AG04450 (cell line): ENCODE data around the gene TPCN2. TPM values are rescaled to one million over a fixed set of nuclear protein-coding genes. Genes with fewer than 3 reads are reported as not detected.

Experiments used
- CTCF ChIA-PET: fragments of 300-600, 350-600 bp; formaldehyde crosslinking; extraction: SDS; loops from one replicate; lab custom pipeline; 2022; ENCODE audit warnings: antibody characterized with exemption, inconsistent platforms; lab: Charles Lee
- POLR2A ChIA-PET: fragments of 350-600 bp; formaldehyde crosslinking; extraction: SDS; loops from one replicate; lab custom pipeline; 2021; ENCODE audit warnings: antibody characterized with exemption, inconsistent platforms; lab: Yijun Ruan, JAX
- DNase-seq: peaks from one replicate; pipeline ENCODE4 v3.0.0-alpha.2; 2011; ENCODE audit warnings: low read depth, low spot score
- H3K27ac ChIP-seq: one replicate; pipeline ENCODE4 v1.5.1; 2012; ENCODE audit warnings: low read depth, low read length, control low read depth
- H3K27me3 ChIP-seq: one replicate; pipeline ENCODE4 v1.6.0; 2012; ENCODE audit warnings: low read length; ENCODE audit not compliant: control insufficient read depth, insufficient read depth
- H3K4me3 ChIP-seq: 2 replicates; pipeline ENCODE4 v1.5.1; 2011; ENCODE audit warnings: mild to moderate bottlenecking, low read depth, low read length, control low read depth
- H3K9me3 ChIP-seq: 2 replicates; pipeline ENCODE4 v1.5.1; 2012; ENCODE audit warnings: low read length; ENCODE audit not compliant: control insufficient read depth, insufficient read depth
- CTCF ChIP-seq: IDR thresholded peaks from 2 replicates; pipeline ENCODE4 v1.5.1; 2011; ENCODE audit warnings: low read depth, low read length, control low read depth, inconsistent platforms
- polyA plus RNA-seq: library from polyadenylated mRNA; depleted of rRNA; stranded (reverse); fragments of >200 nt; gene quantifications from 2 replicates; pipeline ENCODE4 v1.2.3, GENCODE V29; 2011

Gene TPCN2
- polyA plus RNA-seq, 1 experiment, result 6.4 TPM

- Histone ChIP-seq H3K9me3 (no peaks in the 10 kb centered on the region), H3K27me3 (no peaks in the 10 kb centered on the region), H3K27ac (peak overlapping the region; percentile 86), H3K4me3 (no peak overlapping the region)
- DNase-seq, result no peak
- CTCF ChIA-PET, result interaction anchor here (2.5 kb wide), 1 partner anchor 27 kb away, joined by 11 read pairs; the partner anchor contains the start of gene MRGPRF
- no peak for TF ChIP-seq CTCF
- POLR2A ChIA-PET, result no interaction called here
These were observed 8.7 kb upstream of the TPCN2 start for GRCh38 chr11:69040051-69040450.

DNA sequence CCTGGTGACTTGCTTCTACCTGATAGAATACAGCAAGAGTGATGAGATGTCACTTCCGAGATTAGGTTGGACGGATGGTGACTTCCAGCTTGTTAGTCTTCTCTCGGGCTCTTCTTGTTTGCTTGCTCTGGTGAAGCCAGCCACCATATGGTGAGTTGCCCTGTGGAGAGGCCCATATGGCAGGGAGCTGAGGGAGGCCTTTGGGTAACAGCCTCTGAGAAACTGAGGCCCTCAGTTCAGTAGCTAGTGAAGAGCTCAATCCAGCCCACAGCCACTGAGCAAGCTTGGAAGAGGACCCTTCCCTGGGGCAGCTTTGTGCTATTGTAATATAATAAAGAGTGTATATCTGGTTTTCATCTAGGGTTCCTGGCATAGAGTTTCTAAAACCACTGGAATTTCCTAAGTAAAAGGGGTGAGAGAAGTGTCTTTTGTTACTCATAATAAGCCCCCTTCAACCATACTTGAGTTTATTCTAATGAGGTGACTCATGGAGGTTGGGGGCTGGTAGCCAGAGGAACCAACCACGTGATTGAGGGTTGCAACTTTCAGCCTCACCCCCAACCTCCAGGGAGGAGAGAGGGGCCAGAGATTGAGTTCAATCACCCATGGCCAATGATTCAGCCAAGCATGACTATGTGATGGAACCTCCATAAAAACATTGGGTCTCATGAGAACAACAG lies 8.0 kb upstream of the TPCN2 start:
- no peak for TF ChIP-seq CTCF
- Histone ChIP-seq H3K27me3 (no peaks in the 10 kb centered on the region), H3K4me3 (no peak overlapping the region), H3K27ac (peak overlapping the region; percentile 86), H3K9me3 (no peaks in the 10 kb centered on the region)
- CTCF ChIA-PET, result interaction anchor here (1.7 to 2.5 kb wide), 2 partner anchors 10 to 27 kb away, joined by 3 to 11 read pairs; partner anchors contain the start of gene MRGPRF
- POLR2A ChIA-PET, result interaction anchor here (0.6 to 1.5 kb wide), 2 partner anchors 12 to 28 kb away, joined by 3 read pairs; partner anchors contain the start of gene MRGPRF
- DNase-seq, result peak; percentile 62

- no peak for TF ChIP-seq CTCF
- POLR2A ChIA-PET, result interaction anchor here (0.6 to 1.5 kb wide), 2 partner anchors 13 to 28 kb away, joined by 3 read pairs; partner anchors contain the start of gene MRGPRF
- Histone ChIP-seq H3K27me3 (no peaks in the 10 kb centered on the region), H3K4me3 (no peak overlapping the region), H3K27ac (peak overlapping the region; percentile 77), H3K9me3 (no peaks in the 10 kb centered on the region)
- CTCF ChIA-PET, result interaction anchor here (1.7 to 2.5 kb wide), 2 partner anchors 11 to 28 kb away, joined by 3 to 11 read pairs; partner anchors contain the start of gene MRGPRF
- DNase-seq, result no peak
These were observed 7.2 kb upstream of the TPCN2 start for GRCh38 chr11:69041516-69041915.

- TF ChIP-seq CTCF, result peak; percentile 71
- Histone ChIP-seq H3K4me3 (no peak overlapping the region), H3K9me3 (no peaks in the 10 kb centered on the region), H3K27me3 (no peaks in the 10 kb centered on the region), H3K27ac (peak overlapping the region; percentile 39)
- ChIA-PET POLR2A (interaction anchor here (0.8 to 1.4 kb wide), 6 partner anchors 12 to 399 kb away, joined by 3 to 9 read pairs (median 3); partner anchors contain the start of gene MRGPRF), CTCF (interaction anchor here (0.6 to 2.3 kb wide), 22 partner anchors 10 to 627 kb away, joined by 3 to 19 read pairs (median 5); partner anchors contain the start of gene MRGPRF)
- peak; percentile 53 for DNase-seq
These were observed 4.4 kb upstream of the TPCN2 start for GRCh38 chr11:69044111-69045013.
